OCI-M2 (cell line): ENCODE measurements around the gene HDAC4.

Experiments
- DNase-seq: peaks from one replicate; lab custom pipeline; 2025; ENCODE audit not compliant: unreplicated experiment; lab: John Stamatoyannopoulos, UW

Gene HDAC4

DNA sequence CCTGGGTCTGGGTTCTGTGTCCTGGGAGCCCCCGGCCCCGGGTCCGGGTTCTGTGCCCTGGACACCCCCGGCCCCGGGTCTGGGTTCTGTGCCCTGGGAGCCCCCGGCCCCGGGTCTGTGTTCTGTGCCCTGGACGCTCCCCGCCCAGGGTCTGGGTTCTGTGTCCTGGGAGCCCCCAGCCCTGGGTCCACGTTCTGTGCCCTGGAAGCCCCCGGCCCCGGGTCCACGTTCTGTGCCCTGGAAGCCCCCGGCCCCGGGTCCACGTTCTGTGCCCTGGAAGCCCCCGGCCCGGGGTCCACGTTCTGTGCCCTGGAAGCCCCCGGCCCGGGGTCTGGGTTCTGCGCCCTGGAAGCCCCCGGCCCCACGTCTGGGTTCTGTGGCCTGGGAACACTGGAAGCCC is 299.0 kb downstream of the HDAC4 start:
- no peak for DNase-seq

DNA sequence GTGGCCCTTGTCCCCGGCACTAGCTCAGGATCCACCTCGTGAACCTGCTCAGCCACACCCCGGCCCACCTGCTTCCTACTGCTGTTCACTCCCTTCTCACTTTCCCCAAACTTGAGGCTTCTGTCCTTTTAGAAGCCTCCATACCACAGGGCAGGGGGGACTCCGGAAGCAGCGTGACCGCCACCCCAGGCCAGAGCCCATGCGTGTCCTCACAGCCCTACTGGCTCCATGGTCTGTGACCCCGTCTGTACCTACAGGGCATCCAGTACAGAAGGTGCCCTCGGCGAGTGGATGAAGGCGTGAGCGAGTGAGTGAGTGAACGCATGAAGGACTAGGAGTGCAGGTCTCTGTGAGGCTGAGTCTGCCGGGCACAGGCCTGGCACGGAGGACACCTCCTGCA is 299.7 kb downstream of the HDAC4 start:
- DNase-seq, result no peak

DNA sequence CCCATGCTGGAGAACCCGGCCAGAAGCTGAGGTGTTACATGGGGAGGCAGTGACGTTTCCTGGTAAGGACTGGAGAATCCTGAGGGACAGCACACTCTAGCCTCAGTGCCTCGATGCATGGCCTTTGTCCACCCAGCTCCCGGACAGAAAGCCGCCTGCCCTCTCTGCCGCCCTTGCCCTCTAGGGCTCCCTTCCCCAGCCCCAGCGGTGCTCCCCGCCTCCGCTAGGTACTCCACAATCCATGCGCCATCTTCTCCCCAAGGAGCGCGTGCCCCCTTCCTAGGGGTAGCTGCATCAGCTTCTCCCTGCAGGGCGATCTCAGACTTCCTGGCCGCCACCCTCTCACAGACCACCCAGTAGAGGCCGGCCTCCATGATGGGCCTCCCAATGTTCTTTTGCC is 301.3 kb downstream of the HDAC4 start:
- DNase-seq, result no peak

DNA sequence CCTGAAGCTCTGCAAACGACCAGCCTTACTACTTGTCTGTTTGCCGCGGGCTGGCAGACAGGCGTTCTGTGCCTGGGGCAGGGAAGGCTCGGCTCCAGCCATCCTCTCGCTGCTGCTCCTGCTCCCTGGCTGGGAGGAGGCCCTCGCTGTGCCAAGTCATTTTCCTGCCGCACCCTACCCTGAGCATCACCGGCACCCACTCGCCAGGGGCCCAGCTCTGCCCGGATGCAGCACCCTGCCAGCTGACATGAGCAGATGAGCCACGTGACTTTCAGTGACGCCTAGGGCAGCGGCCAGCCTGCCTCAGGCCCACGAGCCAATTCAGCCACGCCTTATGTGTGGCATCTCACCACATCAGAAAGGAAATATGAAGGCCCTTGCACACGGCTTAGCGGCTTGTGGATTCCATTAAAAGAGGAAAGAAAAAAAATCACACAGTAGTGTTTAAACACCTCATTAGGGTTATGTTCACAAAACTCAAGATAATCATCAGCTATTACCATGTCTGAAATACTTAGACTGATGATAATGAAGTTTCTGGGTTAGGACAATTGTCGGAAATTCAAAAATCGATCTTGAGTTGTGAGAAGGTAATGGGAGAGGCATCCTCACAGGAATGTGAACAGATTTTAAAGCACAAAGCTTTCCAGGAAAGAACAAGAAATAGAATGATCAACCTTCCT is 302.4 kb downstream of the HDAC4 start:
- DNase-seq, result no peak

DNA sequence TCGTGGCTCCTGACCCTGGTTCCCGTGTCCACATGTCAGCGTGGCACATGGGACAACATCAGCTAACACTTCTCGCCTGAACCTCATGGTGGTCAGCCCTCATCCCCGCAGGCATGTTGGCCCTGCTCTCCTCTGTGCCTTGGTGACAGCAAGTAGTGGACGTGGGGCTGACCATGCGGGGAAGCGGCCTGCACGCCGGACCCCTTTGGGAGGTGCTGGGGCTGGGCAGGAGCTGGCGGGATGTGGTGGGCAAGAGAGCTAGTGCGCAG is 303.5 kb downstream of the HDAC4 start:
- DNase-seq, result no peak

DNA sequence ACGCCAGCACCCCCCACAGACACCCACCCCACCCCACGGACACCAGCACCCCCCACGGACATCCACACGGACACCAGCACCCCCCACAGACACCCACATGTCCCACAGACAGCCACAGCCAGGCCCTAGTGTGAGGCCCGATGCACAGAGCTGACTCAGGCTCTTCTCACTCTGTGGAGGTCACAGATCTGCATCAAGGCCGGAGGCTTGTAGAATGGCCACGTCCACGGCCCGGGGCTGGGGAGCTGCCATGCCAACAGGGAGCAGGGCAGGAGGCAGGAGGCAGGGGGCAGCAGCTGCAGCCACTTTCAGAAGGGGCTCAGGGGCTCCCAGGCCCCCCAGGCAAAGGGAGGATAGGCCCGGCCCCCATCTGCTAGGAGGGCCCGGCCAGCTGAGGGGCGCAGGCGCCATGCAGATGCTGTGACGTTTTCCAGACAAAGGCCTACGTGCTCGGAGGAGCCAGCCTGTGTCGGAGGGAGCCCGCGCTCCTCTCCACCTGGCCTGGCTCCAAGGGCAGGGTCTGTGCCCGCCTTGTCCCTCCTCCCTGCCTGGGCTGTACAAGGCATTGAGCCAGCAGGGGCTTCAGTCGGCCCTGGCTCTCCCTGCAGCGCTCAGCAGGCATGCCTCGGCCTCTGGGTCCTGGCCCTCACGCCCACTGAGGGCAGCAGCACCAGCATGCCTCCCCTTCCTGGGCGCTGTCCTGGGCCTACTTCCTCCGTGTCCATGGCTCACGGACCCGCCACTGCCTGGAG is 304.0 kb downstream of the HDAC4 start:
- no peak for DNase-seq

DNA sequence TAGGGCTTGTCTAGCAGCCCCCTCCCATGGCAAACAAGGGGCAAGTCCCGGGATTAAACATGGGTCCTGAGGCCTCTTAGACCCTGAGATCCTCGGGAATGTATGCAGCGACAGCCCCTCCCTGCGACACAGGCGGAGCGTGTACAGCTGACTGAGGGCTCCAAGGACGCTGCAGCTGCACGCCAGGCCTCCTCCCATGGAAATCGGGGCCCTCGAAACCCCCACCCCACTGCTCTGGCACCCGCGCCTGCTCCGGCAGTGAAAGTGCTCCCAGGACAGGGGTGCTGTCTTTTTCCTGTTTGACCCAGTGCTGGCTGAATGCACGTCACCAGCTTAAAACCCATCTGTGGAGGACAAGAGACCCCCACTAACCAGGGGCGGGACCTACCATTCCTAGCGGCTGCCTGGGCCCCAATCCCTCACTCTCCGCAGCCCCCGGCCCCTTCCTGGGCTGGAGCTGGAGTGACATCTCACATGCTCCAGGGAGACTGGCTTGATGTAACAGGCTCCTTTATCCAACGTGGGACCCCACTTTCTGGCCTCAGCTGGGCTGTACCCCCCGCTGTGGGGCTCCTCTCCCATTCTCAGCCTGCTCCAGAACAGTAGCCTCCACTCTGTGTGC is 305.2 kb downstream of the HDAC4 start:
- DNase-seq, result no peak

DNA sequence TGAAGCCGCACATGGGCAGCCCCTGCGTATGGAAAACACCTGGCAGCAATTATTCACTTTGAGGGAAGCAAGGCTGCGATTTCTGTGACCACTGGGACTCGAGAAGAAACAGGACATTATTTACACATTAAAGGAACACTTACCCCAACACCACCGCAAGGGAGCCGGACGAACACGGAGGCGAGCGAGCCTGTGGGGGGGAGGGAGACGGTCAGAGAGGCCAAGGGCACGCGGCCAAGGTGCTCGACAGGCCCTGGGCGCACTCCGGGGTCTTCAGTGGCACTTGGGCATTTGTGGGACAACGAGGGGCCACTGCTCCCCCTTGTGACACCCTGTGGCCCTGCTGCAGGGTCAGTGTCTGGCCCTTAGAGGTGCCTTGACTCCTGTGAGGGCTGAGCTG is 306.0 kb downstream of the HDAC4 start:
- DNase-seq, result no peak

DNA sequence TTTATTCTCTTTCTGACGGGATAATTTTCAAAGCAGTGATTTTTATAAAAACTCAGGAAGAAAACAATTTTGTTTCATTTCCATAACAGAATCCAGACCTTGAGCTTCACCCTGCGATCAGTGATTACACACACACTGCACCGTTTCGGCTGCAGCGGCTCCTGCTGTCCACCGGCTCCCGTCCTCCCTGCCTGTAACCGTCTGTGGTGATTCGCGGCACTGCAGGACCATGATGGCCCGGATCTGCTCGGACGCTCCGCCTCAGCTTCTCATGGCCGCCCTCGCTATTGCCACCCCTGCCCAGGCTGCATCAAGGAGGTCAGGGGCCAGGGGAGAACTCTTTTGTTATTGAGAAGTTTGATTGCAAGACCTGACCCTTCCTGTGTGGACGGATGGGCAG is 306.9 kb downstream of the HDAC4 start:
- no peak for DNase-seq

DNA sequence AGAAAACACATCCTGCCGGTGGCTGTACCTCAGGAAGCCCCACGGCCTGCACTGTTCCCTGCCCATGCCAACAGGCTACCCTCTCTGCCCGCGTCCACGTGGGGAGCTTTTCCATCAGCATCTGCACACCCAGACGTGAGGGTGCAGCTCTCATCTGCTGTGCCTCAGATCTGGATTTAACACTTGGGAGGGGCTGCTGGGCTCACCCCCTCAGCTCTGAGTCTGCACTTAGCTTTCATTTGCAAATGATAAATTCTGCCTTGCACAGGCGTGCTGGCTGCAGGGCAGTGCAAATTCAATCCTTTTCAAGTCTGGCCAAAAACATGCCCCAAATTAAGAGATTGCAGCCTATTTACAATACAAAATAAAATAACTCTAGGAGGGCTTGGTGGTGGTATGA is 307.3 kb downstream of the HDAC4 start:
- no peak for DNase-seq

DNA sequence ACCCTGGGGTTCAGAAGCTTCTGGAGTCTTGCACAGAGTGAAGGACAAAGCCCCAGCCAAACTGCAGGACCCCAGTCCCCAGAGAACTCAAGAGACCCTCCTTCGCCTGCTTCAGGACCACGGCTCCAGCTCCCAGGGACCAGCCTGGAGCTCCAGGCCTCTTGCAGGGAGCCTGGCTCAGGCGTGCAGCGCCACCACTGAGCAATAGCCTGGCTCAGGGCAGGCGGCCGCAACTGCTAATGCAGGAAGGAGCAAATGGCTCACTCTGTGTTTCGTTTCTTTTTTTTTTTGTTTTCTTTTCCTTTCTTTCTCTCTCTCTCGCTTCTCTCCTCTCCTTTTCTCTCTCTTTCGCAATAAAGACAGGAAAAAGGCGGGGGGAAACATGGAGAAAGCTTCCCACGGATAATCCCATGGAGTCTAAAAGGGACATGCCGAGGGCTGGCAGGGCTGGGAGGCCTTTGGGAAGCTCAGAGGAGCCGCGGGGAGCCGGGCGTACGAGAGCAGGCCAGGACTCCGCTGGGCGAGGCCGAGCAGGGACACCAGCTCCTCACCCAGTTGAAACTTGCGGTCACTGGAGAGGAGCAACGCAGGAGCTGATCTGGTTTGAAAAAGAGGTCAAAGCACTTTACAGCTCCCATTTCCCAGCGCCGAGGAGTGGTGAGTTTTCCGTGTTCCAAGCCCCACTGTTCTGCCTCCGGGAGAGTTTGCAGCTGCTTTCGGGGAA is 308.1 kb downstream of the HDAC4 start:
- DNase-seq, result no peak

DNA sequence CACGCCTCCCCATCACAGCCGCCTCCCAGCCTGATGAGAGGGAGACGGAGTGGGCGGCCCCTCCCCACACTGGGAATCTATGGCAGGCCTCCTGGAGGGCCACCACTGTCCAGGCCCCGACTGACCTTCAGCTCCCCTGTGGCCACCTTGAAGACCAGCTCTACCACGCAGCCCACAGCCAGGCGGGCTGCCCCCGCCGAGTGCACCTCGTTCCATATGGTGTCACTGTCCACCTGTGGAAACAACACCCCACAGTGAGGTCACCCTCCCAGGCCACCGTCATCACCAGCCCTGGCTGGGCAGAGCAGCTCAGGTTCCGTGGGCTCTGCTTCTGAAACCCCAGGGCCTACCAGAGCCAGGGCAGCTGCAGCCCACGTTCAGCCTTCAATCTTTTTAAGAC is 310.9 kb downstream of the HDAC4 start:
- DNase-seq, result no peak

DNA sequence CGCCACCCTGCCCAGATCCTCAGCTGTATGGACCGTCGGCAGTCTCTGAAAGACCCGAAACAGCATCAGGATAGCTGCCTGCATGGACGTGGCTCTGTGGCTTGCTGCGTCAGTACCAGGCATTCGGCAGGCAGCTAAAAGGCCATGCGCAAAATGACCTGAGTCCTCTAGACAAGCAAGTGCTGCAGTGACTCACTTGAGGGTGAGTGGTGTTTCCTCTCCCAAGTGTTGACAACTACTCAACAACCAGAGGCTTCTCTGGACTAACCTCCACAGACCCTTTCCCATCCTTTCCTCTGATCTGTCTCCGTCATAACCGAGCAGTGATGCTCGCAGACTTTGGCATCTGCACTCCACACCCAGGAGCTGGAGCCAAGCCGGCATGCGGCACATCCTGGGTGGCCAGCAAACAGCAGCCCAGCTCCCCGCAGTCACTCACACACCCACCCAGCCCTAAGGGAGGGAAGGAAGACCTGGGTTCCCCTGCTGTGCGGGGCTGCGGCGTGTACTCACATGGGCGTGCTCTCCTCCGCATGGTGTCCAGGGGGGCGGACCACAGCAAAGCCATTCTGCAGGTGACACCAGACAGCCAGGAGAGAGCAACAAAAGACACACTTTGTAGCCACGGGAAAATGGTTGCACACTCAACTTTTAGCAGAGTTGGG is 313.6 kb downstream of the HDAC4 start:
- no peak for DNase-seq

DNA sequence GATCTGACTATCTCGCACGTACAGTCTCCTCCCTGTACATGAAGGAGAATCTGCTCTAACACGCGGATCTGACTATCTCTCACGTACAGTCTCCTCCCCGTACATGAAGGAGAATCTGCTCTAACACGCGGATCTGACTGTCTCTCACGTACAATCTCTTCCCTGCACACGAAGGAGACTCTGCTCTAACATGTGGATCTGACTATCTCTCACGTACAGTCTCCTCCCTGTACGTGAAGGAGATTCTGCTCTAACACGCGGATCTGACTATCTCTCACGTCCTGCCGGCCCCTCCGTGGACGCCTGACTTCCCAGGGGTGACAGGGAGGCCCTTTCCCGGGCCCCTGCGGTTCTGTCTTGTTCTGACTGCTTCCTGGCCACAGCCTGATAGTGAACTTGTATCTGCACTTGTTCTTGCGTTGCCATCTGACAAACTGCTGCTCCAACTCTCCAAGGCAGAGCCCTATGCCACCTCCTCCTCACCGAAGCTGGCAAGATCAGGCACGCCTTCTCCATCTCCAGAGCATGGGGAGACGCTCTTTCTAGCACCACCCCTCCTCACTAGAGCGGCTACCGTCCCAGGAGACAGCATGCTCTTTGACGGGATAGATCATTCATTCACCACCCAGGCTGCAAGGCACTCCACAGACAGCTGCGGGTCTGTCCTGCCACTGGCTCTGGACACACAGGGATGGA is 314.3 kb downstream of the HDAC4 start:
- DNase-seq, result no peak

DNA sequence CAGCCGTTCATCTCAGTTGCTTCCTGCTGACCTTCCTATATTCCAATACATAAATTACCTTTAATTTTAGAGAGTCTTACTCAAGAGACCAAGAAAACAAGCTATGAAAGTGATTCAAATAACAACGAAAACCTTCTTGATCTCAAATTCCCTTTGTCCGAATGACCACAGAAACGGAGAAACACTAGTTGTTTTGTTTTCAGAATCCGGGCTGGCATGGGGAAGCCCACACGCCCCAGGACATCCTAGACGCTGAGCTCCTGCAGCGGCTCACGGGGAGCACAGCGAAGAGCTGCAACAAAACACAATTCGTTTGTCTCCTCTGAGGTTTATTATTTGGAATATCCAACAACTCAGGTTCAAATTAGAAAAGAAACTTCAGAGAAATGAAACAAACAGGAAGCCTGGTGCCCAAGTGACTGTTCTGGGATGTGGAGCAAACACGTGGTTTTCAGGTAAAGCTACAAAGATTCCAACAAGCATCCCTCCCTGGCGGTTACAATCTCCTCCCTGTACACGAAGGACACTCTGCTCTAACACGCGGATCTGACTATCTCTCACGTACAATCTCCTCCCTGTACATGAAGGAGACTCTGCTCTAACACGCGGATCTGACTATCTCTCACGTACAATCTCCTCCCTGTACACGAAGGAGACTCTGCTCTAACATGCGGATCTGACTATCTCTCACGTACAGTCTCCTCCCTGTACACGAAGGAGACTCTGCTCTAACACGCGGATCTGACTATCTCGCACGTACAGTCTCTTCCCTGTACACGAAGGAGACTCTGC is 315.4 kb downstream of the HDAC4 start:
- DNase-seq, result no peak

DNA sequence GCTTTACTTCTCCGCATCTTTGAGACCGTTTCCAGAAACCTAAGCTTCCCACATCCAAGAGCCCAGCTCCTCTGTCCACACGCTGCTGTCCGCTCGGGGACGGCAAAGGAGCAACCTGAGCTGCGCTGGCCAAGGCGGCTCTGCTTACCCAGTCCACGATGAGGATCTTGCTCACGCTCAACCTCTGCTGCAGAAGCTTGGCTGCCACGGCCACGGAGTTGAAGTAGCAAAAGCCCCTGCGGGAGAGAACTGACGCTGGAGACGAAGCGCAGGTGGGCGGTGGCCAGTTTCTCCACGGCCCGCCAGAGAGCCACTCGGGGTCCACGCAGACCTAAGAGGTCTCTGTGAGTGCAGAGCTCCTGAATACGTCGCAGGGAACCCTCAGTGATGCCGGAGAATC is 316.8 kb downstream of the HDAC4 start:
- DNase-seq, result no peak

DNA sequence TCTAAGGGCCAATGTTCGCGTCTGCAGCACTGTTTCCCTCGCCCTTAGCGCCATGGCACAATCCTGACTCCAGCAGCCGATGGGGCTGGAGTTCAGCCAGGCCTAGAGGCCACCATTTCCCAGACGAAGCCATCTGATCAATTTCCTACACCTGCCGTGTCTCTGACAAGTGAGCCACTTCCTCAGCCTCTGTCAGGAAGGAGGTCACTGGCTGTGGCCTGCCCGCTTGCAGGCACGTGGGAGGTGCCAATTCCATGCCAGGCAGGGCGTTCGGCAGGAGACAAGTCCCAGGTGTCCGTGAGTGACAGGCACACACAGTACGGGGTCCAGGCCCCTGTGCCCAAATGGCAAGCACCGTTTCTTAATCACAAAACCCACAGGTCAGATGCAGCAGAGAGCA is 318.4 kb downstream of the HDAC4 start:
- DNase-seq, result no peak

DNA sequence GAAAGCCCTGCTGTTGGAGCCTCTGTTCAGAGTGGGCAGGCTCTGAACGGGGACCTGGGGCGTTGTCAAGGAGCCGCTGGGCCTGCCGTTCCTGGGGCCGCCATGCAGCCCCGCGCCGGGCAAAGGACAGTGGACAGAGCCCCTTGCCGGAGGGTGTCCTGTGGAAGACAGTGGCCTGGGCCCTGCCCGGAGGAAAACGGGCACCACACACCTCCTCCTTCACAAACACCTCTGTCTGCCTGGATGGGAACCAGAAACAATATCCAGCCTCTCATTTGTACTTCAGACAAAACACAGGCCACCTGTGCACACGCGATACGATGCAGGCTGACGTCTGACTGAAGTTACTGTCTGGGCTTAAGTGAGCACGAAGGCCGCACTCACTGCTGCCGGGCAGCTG is 319.2 kb downstream of the HDAC4 start:
- DNase-seq, result no peak

DNA sequence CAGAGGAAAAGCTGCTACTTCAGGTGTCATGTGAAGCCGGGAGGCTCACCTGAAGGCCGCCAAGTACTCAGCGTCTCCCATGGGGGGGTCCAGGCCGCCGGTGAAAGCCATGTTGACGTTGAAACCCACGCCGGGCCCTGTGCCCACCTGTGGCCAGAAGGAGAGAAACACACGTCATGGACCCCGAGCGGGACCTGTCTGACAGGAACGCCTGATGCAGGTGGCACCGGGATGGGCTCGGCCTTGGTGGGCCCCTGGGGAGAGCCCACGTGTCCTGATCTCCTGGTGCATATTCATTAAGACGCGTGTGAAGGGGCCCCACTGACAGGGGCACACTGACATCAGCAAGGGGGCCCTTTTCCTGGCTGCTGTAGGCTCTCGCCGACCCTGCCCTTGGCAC is 319.8 kb downstream of the HDAC4 start:
- DNase-seq, result no peak

DNA sequence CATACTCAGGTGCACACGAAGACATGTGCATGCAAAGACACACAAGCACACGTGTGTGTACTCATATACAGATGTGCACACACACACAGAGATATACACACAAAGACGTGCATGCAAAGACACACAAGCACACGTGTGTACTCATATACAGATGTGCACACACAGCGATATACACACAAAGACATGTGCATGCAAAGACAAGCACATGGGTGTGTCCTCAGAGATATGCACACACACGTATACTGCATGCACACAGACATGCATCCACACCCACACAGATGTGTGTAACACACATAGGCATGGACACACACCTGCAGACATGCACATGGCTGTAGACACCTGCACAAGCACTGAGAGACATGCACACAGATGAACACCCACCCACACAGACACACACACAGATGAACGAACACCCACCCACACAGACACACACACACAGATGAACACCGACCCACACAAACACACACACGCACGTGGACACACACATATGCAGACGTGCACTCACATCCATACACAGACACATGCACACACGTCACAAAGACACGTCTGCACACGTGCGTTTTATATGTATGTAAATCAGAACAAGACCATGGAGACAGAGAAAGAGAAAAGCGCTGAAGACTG is 321.0 kb downstream of the HDAC4 start:
- DNase-seq, result no peak
